Prostate gland (tissue), 2 donors: ENCODE results near the gene ZNF217.
"Not testable (repeated sequence)": the region's sequence is repeated elsewhere in the genome, so short reads cannot be mapped to it uniquely, and the experiment has no call there.

Source experiments
- CTCF ChIP-seq, 4 experiments: fragments of 200-600 bp in 2 of 4; fragments of 450-650 bp in 2 of 4; sonication (generic) in 2 of 4; IDR thresholded peaks; 1 replicate in 3 of 4; 2 replicates in 1 of 4; pipeline ENCODE4 v1.5.1; 2016 to 2019; ENCODE audit warnings: antibody characterized with exemption in 4 of 4, mild to moderate bottlenecking in 2 of 4, moderate library complexity in 2 of 4
- POLR2A ChIP-seq: fragments of 450-650 bp; IDR thresholded peaks from one replicate; pipeline ENCODE4 v1.6.1; 2016; ENCODE audit warnings: antibody characterized with exemption, mild to moderate bottlenecking

GRCh38 chr20:53637310-53637709 is 43.7 kb upstream of the ZNF217 start:
- TF ChIP-seq CTCF (IDR thresholded peaks at IDR 0.05); POLR2A: not testable (repeated sequence)
